Naive B cell (primary cell): ENCODE data around the gene FRAS1. TPM values are rescaled to one million over a fixed set of nuclear protein-coding genes. Genes with fewer than 3 reads are reported as not detected.

Experiments used
- ATAC-seq, 2 donors: fragments of 150-1000 bp; cut with Tn5 transposase; 2 replicates each; pipeline ENCODE4 v1.10.0; 2021; ENCODE audit warnings: low read depth in 2 of 2, mild to moderate bottlenecking in 2 of 2, moderate library complexity in 2 of 2
- DNase-seq: peaks from one replicate; pipeline ENCODE4 v3.0.0; 2022
- H3K27ac Mint-ChIP-seq, 6 donors: one replicate each; pipeline ENCODE4 v1.8.0; 2020 to 2022; ENCODE audit warnings: mild to moderate bottlenecking in 6 of 6, mixed read lengths in 6 of 6, moderate library complexity in 5 of 6, inconsistent platforms in 2 of 6
- H3K27me3 Mint-ChIP-seq, 3 donors: one replicate each; pipeline ENCODE4 v1.8.0; 2021 to 2022; ENCODE audit warnings: mixed read lengths in 3 of 3, mild to moderate bottlenecking in 1 of 3
- H3K36me3 Mint-ChIP-seq, 2 donors: one replicate each; pipeline ENCODE4 v1.8.0; 2020 to 2022; ENCODE audit warnings: mixed read lengths in 2 of 2, inconsistent platforms in 1 of 2, mild to moderate bottlenecking in 1 of 2
- H3K4me1 Mint-ChIP-seq, 3 donors: one replicate each; pipeline ENCODE4 v1.8.0; 2020 to 2022; ENCODE audit warnings: mixed read lengths in 3 of 3, inconsistent platforms in 1 of 3, mild to moderate bottlenecking in 1 of 3, moderate library complexity in 1 of 3
- H3K4me3 Mint-ChIP-seq, 8 donors: one replicate each; pipeline ENCODE4 v1.8.0; 2020 to 2022; ENCODE audit warnings: mild to moderate bottlenecking in 8 of 8, mixed read lengths in 8 of 8, moderate library complexity in 8 of 8, inconsistent platforms in 2 of 8
- H3K9me3 Mint-ChIP-seq, 7 donors: one replicate each; pipeline ENCODE4 v1.8.0; 2020 to 2022; ENCODE audit warnings: mixed read lengths in 7 of 7, mild to moderate bottlenecking in 5 of 7, inconsistent platforms in 2 of 7, moderate library complexity in 1 of 7
- polyA plus RNA-seq, 6 donors: library from polyadenylated mRNA; unstranded; fragments of 300-500 nt; fragmentation: Illumina TruSeq; gene quantifications; one replicate each; pipeline ENCODE4 v1.2.3, GENCODE V29; 2021; ENCODE audit warnings: low read depth in 6 of 6

The FRAS1 gene
- polyA plus RNA-seq, 6 donors from 2014 or later = 0.01 to 0.09 TPM; not detected in 4

- DNase-seq = no peak
- no peak overlapping the region for H3K4me3 Mint-ChIP-seq
- no peak for ATAC-seq
- peaks cover 14 to 36% (median 24%) of the 10 kb centered on the region in 7 donors for H3K9me3 Mint-ChIP-seq
- peaks cover 22 to 41% (median 22%) of the 10 kb centered on the region in 3 donors for H3K27me3 Mint-ChIP-seq
- H3K4me1 Mint-ChIP-seq = no peaks in the 10 kb centered on the region
- peaks cover 6 to 26% of the 10 kb centered on the region in 2 donors for H3K36me3 Mint-ChIP-seq
- H3K27ac Mint-ChIP-seq = no peak overlapping the region
These were observed 338.5 kb downstream of the FRAS1 start for GRCh38 chr4:78395642-78396041.

GRCh38 chr4:78396613-78397291 lies 339.6 kb downstream of the FRAS1 start:
- no peak overlapping the region for H3K4me3 Mint-ChIP-seq
- DNase-seq (no peak), ATAC-seq (no peak)
- H3K9me3 Mint-ChIP-seq = peaks cover 14 to 36% (median 24%) of the 10 kb centered on the region in 7 donors
- H3K27ac Mint-ChIP-seq = no peak overlapping the region
- H3K4me1 Mint-ChIP-seq = no peaks in the 10 kb centered on the region
- H3K27me3 Mint-ChIP-seq = peaks cover 22 to 42% (median 24%) of the 10 kb centered on the region in 3 donors
- H3K36me3 Mint-ChIP-seq = peaks cover 6 to 26% of the 10 kb centered on the region in 2 donors

GRCh38 chr4:78397292-78397630 lies 340.1 kb downstream of the FRAS1 start:
- H3K27me3 Mint-ChIP-seq = peaks cover 22 to 42% (median 24%) of the 10 kb centered on the region in 3 donors
- H3K9me3 Mint-ChIP-seq = peaks cover 14 to 36% (median 24%) of the 10 kb centered on the region in 7 donors
- no peaks in the 10 kb centered on the region for H3K4me1 Mint-ChIP-seq
- H3K4me3 Mint-ChIP-seq = no peak overlapping the region
- peaks cover 6 to 26% of the 10 kb centered on the region in 2 donors for H3K36me3 Mint-ChIP-seq
- ATAC-seq = no peak
- no peak for DNase-seq
- no peak overlapping the region for H3K27ac Mint-ChIP-seq

- H3K4me3 Mint-ChIP-seq = no peak overlapping the region
- H3K4me1 Mint-ChIP-seq = no peaks in the 10 kb centered on the region
- no peak overlapping the region for H3K27ac Mint-ChIP-seq
- DNase-seq (no peak), ATAC-seq (no peak)
- H3K9me3 Mint-ChIP-seq = peaks cover 0 to 2% (median 0%) of the 10 kb centered on the region in 7 donors
- H3K27me3 Mint-ChIP-seq = peaks cover 4 to 25% (median 8%) of the 10 kb centered on the region in 3 donors
- no peaks in the 10 kb centered on the region for H3K36me3 Mint-ChIP-seq
These were observed 352.6 kb downstream of the FRAS1 start for GRCh38 chr4:78409612-78410202.

- Mint-ChIP-seq H3K27ac (no peak overlapping the region), H3K4me3 (no peak overlapping the region), H3K4me1 (no peaks in the 10 kb centered on the region), H3K9me3 (peaks cover 0 to 2% (median 0%) of the 10 kb centered on the region in 7 donors), H3K27me3 (peaks cover 4 to 25% (median 9%) of the 10 kb centered on the region in 3 donors), H3K36me3 (no peaks in the 10 kb centered on the region)
- DNase-seq = no peak
- ATAC-seq = no peak
These were observed 353.1 kb downstream of the FRAS1 start for GRCh38 chr4:78410225-78410624.

- no peaks in the 10 kb centered on the region for H3K36me3 Mint-ChIP-seq
- no peaks in the 10 kb centered on the region for H3K4me1 Mint-ChIP-seq
- ATAC-seq (no peak), DNase-seq (no peak)
- no peak overlapping the region for H3K27ac Mint-ChIP-seq
- H3K4me3 Mint-ChIP-seq = no peak overlapping the region
- H3K27me3 Mint-ChIP-seq = peaks cover 4 to 26% (median 9%) of the 10 kb centered on the region in 3 donors
- peaks cover 0 to 2% (median 0%) of the 10 kb centered on the region in 7 donors for H3K9me3 Mint-ChIP-seq
These were observed 353.6 kb downstream of the FRAS1 start for GRCh38 chr4:78410676-78411075.

GRCh38 chr4:78414116-78414515 lies 357.0 kb downstream of the FRAS1 start:
- Mint-ChIP-seq H3K27ac (no peak overlapping the region), H3K9me3 (peaks cover 0 to 2% (median 0%) of the 10 kb centered on the region in 7 donors), H3K4me1 (no peaks in the 10 kb centered on the region), H3K4me3 (no peak overlapping the region), H3K36me3 (no peaks in the 10 kb centered on the region), H3K27me3 (peaks cover 4 to 30% (median 9%) of the 10 kb centered on the region in 3 donors)
- ATAC-seq (no peak), DNase-seq (no peak)

- no peak overlapping the region for H3K4me3 Mint-ChIP-seq
- DNase-seq = no peak
- no peak overlapping the region for H3K27ac Mint-ChIP-seq
- no peak for ATAC-seq
- H3K9me3 Mint-ChIP-seq = peaks cover 0 to 3% (median 0%) of the 10 kb centered on the region in 7 donors
- H3K4me1 Mint-ChIP-seq = no peaks in the 10 kb centered on the region
- no peaks in the 10 kb centered on the region for H3K36me3 Mint-ChIP-seq
- peaks cover 4 to 30% (median 23%) of the 10 kb centered on the region in 3 donors for H3K27me3 Mint-ChIP-seq
These were observed 360.5 kb downstream of the FRAS1 start for GRCh38 chr4:78417603-78418002.

- H3K27me3 Mint-ChIP-seq = peaks cover 2 to 28% (median 21%) of the 10 kb centered on the region in 3 donors
- DNase-seq (no peak), ATAC-seq (no peak)
- peaks cover 0 to 3% (median 0%) of the 10 kb centered on the region in 7 donors for H3K9me3 Mint-ChIP-seq
- no peaks in the 10 kb centered on the region for H3K36me3 Mint-ChIP-seq
- H3K4me1 Mint-ChIP-seq = no peaks in the 10 kb centered on the region
- no peak overlapping the region for H3K27ac Mint-ChIP-seq
- no peak overlapping the region for H3K4me3 Mint-ChIP-seq
These were observed 361.3 kb downstream of the FRAS1 start for GRCh38 chr4:78418406-78418805.

GRCh38 chr4:78423790-78424189 lies 366.7 kb downstream of the FRAS1 start:
- Mint-ChIP-seq H3K4me3 (no peak overlapping the region), H3K36me3 (no peaks in the 10 kb centered on the region), H3K4me1 (no peaks in the 10 kb centered on the region), H3K27ac (no peak overlapping the region), H3K27me3 (peaks cover 5 to 14% (median 13%) of the 10 kb centered on the region in 3 donors), H3K9me3 (peaks cover 0 to 3% (median 0%) of the 10 kb centered on the region in 7 donors)
- ATAC-seq = no peak
- no peak for DNase-seq

- no peak for ATAC-seq
- no peaks in the 10 kb centered on the region for H3K36me3 Mint-ChIP-seq
- peaks cover 0 to 2% (median 0%) of the 10 kb centered on the region in 7 donors for H3K9me3 Mint-ChIP-seq
- no peak overlapping the region for H3K4me3 Mint-ChIP-seq
- peaks cover 5 to 14% (median 13%) of the 10 kb centered on the region in 3 donors for H3K27me3 Mint-ChIP-seq
- no peak for DNase-seq
- H3K27ac Mint-ChIP-seq = no peak overlapping the region
- H3K4me1 Mint-ChIP-seq = no peaks in the 10 kb centered on the region
These were observed 367.3 kb downstream of the FRAS1 start for GRCh38 chr4:78424461-78424860.

- Mint-ChIP-seq H3K27ac (no peak overlapping the region), H3K27me3 (peaks cover 5 to 8% (median 7%) of the 10 kb centered on the region in 3 donors), H3K36me3 (no peaks in the 10 kb centered on the region), H3K9me3 (peaks cover 0 to 2% (median 0%) of the 10 kb centered on the region in 7 donors), H3K4me3 (no peak overlapping the region), H3K4me1 (no peaks in the 10 kb centered on the region)
- DNase-seq = no peak
- no peak for ATAC-seq
These were observed 369.8 kb downstream of the FRAS1 start for GRCh38 chr4:78426972-78427371.

GRCh38 chr4:78428996-78429395 lies 371.9 kb downstream of the FRAS1 start:
- Mint-ChIP-seq H3K27me3 (peaks cover 0 to 6% (median 5%) of the 10 kb centered on the region in 3 donors), H3K4me1 (no peaks in the 10 kb centered on the region), H3K9me3 (peaks cover 0 to 2% (median 0%) of the 10 kb centered on the region in 7 donors), H3K4me3 (no peak overlapping the region), H3K36me3 (no peaks in the 10 kb centered on the region), H3K27ac (no peak overlapping the region)
- DNase-seq (no peak), ATAC-seq (no peak)

- H3K27me3 Mint-ChIP-seq = peaks cover 0 to 12% (median 4%) of the 10 kb centered on the region in 3 donors
- no peak overlapping the region for H3K4me3 Mint-ChIP-seq
- no peaks in the 10 kb centered on the region for H3K4me1 Mint-ChIP-seq
- H3K9me3 Mint-ChIP-seq = peaks cover 0 to 2% (median 0%) of the 10 kb centered on the region in 7 donors
- DNase-seq (no peak), ATAC-seq (no peak)
- H3K36me3 Mint-ChIP-seq = no peaks in the 10 kb centered on the region
- H3K27ac Mint-ChIP-seq = peak overlapping the region in 1 of 6 donors; percentile 59
These were observed 375.8 kb downstream of the FRAS1 start for GRCh38 chr4:78432896-78433295.
